Smooth muscle cell (in vitro differentiated cells): ENCODE data around the gene ETV7. TPM values are rescaled to one million over a fixed set of nuclear protein-coding genes. Genes with fewer than 3 reads are reported as not detected.
A peak's percentile ranks its signal among the peaks of the same experiment; 100 is the strongest.

Experiments used
- DNase-seq: peaks from one replicate; lab custom pipeline; 2025; ENCODE audit not compliant: unreplicated experiment; lab: John Stamatoyannopoulos, UW
- H2AFZ ChIP-seq: fragments of 200-600 bp; sonication (generic); 2 replicates; pipeline ENCODE4 v1.6.0; 2016; ENCODE audit warnings: antibody characterized with exemption, low read depth, mild to moderate bottlenecking
- H3F3A ChIP-seq: fragments of 200-600 bp; sonication (generic); 2 replicates; pipeline ENCODE4 v1.6.0; 2017; ENCODE audit warnings: antibody characterized with exemption, low read depth
- H3K27ac ChIP-seq: fragments of 200-600 bp; sonication (generic); 2 replicates; pipeline ENCODE4 v1.5.1; 2016; ENCODE audit warnings: low read depth, mild to moderate bottlenecking
- H3K27me3 ChIP-seq: fragments of 200-600 bp; sonication (generic); 2 replicates; pipeline ENCODE4 v1.6.1; 2016; ENCODE audit warnings: low read depth, mild to moderate bottlenecking
- H3K36me3 ChIP-seq: fragments of 200-600 bp; sonication (generic); 2 replicates; pipeline ENCODE4 v1.5.1; 2016; ENCODE audit warnings: low read depth
- H3K4me1 ChIP-seq: fragments of 200-600 bp; sonication (generic); 2 replicates; pipeline ENCODE4 v1.5.1; 2016; ENCODE audit warnings: low read depth
- H3K4me2 ChIP-seq: fragments of 200-600 bp; sonication (generic); 2 replicates; pipeline ENCODE4 v1.6.0; 2016; ENCODE audit warnings: mild to moderate bottlenecking
- H3K4me3 ChIP-seq: fragments of 200-600 bp; sonication (generic); 2 replicates; pipeline ENCODE4 v1.5.1; 2016; ENCODE audit warnings: mild to moderate bottlenecking
- H3K79me2 ChIP-seq: fragments of 200-600 bp; sonication (generic); 2 replicates; pipeline ENCODE4 v1.6.0; 2016; ENCODE audit warnings: low read depth, mild to moderate bottlenecking
- H3K9ac ChIP-seq: fragments of 200-600 bp; sonication (generic); 2 replicates; pipeline ENCODE4 v1.6.0; 2016; ENCODE audit warnings: low read depth
- H3K9me3 ChIP-seq: fragments of 200-600 bp; sonication (generic); replicated peaks from 2 replicates; pipeline ENCODE4 v1.5.1; 2016; ENCODE audit warnings: low read depth
- H4K20me1 ChIP-seq: fragments of 200-600 bp; sonication (generic); 2 replicates; pipeline ENCODE4 v1.6.0; 2016; ENCODE audit warnings: low read depth
- WGBS: methylation state at CpG from one replicate; pipeline ENCODE4 v1.1.7; 2016; ENCODE audit warnings: low lambda C conversion rate; 5-methylcytosine and 5-hydroxymethylcytosine counted together
- polyA plus RNA-seq: library from polyadenylated mRNA; unstranded; fragments of >200 nt; fragmentation: Nextera tagmentation; extraction: Ambion mirVana; gene quantifications from 2 replicates; pipeline ENCODE4 v1.2.1, GENCODE V29; 2016
- total RNA-seq: library from RNA; depleted of rRNA; stranded (reverse); fragments of >200 nt; gene quantifications from 2 replicates; pipeline ENCODE4 v1.2.3, GENCODE V29; 2014
- TF ChIP-seq, protein P1 (sequence below): fragments of 200-600 bp; sonication (generic); IDR thresholded peaks from 2 replicates; pipeline ENCODE4 v1.5.1; 2017; ENCODE audit warnings: borderline replicate concordance, mild to moderate bottlenecking, antibody characterized with exemption; ENCODE audit not compliant: insufficient read depth, poor library complexity, severe bottlenecking

The ETV7 gene
- total and polyA plus RNA-seq, 2 experiments from 2014 or later, result 0.83 TPM; not detected in 1

DNA sequence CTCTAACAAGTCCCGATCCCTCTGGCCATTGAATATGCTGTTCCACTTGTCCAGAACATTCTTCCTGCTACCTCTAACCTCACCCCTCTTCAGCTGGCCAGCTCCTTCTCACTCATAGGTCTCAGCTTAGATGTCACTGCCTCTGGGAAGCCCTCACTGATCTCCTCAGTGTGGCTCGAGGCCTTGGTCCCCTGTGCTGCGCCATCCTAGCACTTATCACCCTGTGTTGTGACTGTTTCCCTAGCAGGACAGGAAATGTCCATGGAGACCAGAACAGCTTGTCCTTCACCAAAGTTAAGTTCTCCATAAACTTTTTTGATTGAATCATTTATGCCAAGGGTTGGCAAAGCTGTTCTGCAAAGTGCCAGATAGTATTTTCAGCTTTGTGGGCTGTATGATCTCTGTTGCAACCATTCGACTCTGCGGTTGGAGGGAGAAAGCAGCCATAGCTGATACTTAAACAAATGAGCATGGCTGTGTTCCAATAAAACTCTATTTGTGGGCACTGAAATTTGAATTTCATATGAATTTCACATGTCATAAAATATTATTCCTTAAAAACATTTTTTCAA is 44.3 kb downstream of the ETV7 start:
- Histone ChIP-seq H4K20me1 (no peaks in the 10 kb centered on the region), H3K9ac (no peak overlapping the region), H3K4me3 (no peak overlapping the region), H3K27ac (no peak overlapping the region), H3F3A (peaks cover 12% of the 10 kb centered on the region), H3K36me3 (no peaks in the 10 kb centered on the region), H3K4me2 (no peak overlapping the region), H2AFZ (no peak overlapping the region), H3K27me3 (no peaks in the 10 kb centered on the region), H3K79me2 (no peaks in the 10 kb centered on the region), H3K4me1 (peaks cover 5% of the 10 kb centered on the region), H3K9me3 (no peaks in the 10 kb centered on the region)
- DNase-seq, result no peak
- TF ChIP-seq, protein P1, sequence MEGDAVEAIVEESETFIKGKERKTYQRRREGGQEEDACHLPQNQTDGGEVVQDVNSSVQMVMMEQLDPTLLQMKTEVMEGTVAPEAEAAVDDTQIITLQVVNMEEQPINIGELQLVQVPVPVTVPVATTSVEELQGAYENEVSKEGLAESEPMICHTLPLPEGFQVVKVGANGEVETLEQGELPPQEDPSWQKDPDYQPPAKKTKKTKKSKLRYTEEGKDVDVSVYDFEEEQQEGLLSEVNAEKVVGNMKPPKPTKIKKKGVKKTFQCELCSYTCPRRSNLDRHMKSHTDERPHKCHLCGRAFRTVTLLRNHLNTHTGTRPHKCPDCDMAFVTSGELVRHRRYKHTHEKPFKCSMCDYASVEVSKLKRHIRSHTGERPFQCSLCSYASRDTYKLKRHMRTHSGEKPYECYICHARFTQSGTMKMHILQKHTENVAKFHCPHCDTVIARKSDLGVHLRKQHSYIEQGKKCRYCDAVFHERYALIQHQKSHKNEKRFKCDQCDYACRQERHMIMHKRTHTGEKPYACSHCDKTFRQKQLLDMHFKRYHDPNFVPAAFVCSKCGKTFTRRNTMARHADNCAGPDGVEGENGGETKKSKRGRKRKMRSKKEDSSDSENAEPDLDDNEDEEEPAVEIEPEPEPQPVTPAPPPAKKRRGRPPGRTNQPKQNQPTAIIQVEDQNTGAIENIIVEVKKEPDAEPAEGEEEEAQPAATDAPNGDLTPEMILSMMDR, result no peak
- WGBS, result 62% methylated on average over 5 of the region's 5 CpGs

DNA sequence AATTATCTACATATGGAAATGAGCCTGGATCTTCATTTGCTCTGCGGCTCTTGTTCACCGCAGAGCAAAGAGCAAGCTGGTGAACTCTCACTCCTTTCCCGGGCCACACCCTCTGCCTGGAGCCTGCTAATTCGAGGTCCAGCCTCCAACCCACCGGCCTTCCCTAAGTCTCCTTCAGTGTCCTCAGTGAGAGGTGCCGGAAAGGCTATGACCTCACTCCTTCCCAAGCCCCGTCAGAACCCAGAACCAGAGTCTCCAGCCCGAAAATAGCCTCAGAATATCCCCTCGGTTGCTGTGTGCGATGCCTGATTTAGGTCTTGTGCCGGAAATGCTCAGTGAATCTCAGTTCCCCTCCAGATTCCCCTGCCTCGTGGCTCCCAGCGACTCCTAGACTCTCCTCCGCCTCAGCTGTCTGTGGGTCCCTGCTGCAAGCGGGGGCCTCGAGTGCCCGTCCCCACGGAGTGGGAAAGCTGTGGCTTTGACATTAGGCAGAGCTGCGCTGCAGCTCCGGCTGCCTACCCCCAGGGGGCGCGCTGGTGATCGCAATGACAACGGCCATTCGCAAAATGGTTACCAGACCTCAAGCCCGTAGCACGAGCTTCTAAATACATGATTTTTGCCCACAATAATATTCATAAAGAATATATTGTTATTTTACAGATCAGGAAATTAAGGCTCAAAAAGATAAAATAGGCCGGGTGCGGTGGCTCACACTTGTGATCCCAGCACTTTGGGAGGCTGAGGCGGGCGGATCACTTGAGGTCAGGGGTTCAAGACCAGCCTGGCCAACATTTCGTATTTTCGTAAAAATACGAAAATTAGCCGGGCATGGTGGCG is 46.6 kb downstream of the ETV7 start:
- Histone ChIP-seq H4K20me1 (no peaks in the 10 kb centered on the region), H3K36me3 (no peaks in the 10 kb centered on the region), H3K27ac (peak overlapping the region; percentile 59), H3K9ac (no peak overlapping the region), H3K4me3 (peak overlapping the region; percentile 25), H2AFZ (peak overlapping the region; percentile 85), H3K4me2 (peak overlapping the region; percentile 75), H3K27me3 (no peaks in the 10 kb centered on the region), H3F3A (no peaks in the 10 kb centered on the region), H3K9me3 (no peaks in the 10 kb centered on the region), H3K79me2 (no peaks in the 10 kb centered on the region), H3K4me1 (peaks cover 1% of the 10 kb centered on the region)
- TF ChIP-seq, protein P1, result peak; percentile 98
- 18% methylated on average over 36 of the region's 36 CpGs for WGBS
- DNase-seq, result peak; percentile 38

DNA sequence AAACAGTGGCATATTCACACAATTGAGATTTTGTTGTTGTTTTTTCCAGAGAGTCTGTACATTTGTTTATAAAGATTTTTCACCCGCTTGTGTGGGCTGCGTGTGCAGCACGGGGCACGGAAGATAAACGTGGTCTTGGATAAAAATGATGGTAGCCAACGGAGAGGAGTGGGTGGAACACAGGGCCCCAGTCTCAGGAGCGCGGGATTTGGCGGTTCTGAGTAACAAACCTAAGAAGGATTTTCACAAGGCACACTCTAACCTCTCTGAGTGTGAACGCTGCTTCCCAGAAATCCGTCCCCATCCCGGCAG is 47.2 kb downstream of the ETV7 start:
- TF ChIP-seq, protein P1, result no peak
- Histone ChIP-seq H3K36me3 (no peaks in the 10 kb centered on the region), H3K4me1 (no peaks in the 10 kb centered on the region), H2AFZ (peak overlapping the region; percentile 85), H3K4me2 (peak overlapping the region; percentile 75), H3F3A (no peaks in the 10 kb centered on the region), H4K20me1 (no peaks in the 10 kb centered on the region), H3K4me3 (no peak overlapping the region), H3K9ac (no peak overlapping the region), H3K27me3 (no peaks in the 10 kb centered on the region), H3K9me3 (no peaks in the 10 kb centered on the region), H3K27ac (peak overlapping the region; percentile 59), H3K79me2 (no peaks in the 10 kb centered on the region)
- no peak for DNase-seq
- 31% methylated on average over 12 of the region's 12 CpGs for WGBS
